PC-9 (cell line): ENCODE results near the gene AFF2. TPM values are rescaled to one million over a fixed set of nuclear protein-coding genes. Genes with fewer than 3 reads are reported as not detected.
"Not testable (repeated sequence)": the region's sequence is repeated elsewhere in the genome, so short reads cannot be mapped to it uniquely, and the experiment has no call there.

Experiments
- BruUV-seq: library from RNA; stranded (reverse); fragments of 400-500 nt; replicated peaks from 2 replicates; lab custom pipeline; 2021; lab: Mats Ljungman, UMichigan
- CTCF ChIA-PET: fragments of 300-600 bp; sonication (Branson Sonifier 250); formaldehyde crosslinking; loops from one replicate; lab custom pipeline; 2022; ENCODE audit warnings: antibody characterized with exemption; lab: Charles Lee
- POLR2A ChIA-PET: fragments of 300-600 bp; sonication (Branson Sonifier 250); formaldehyde crosslinking; loops from one replicate; lab custom pipeline; 2022; ENCODE audit warnings: antibody characterized with exemption; ENCODE audit not compliant: unreplicated experiment; lab: Charles Lee
- DNase-seq, 2 experiments: peaks; one replicate each; pipeline versions ENCODE4 v3.0.0 to v3.0.0-alpha.2; 2015 to 2022; ENCODE audit warnings: mixed read lengths in 1 of 2
- H2AFZ ChIP-seq: fragments of 200-600 bp; sonication (generic); 2 replicates; pipeline ENCODE4 v1.8.1; 2017; ENCODE audit warnings: antibody characterized with exemption
- H3F3A ChIP-seq: fragments of 200-600 bp; sonication (generic); 2 replicates; pipeline ENCODE4 v1.8.1; 2017; ENCODE audit warnings: antibody characterized with exemption, mild to moderate bottlenecking, low read depth; ENCODE audit not compliant: insufficient read depth
- H3K27ac ChIP-seq: fragments of 200-600 bp; sonication (generic); 2 replicates; pipeline ENCODE4 v1.6.1; 2016; ENCODE audit warnings: mixed run types
- H3K27me3 ChIP-seq: fragments of 200-600 bp; sonication (generic); 2 replicates; pipeline ENCODE4 v1.6.1; 2016; ENCODE audit warnings: low read depth, mixed run types; ENCODE audit not compliant: insufficient read depth
- H3K36me3 ChIP-seq: fragments of 200-600 bp; sonication (generic); 2 replicates; pipeline ENCODE4 v1.6.1; 2016; ENCODE audit warnings: low read depth, mixed run types
- H3K4me1 ChIP-seq: fragments of 200-600 bp; sonication (generic); replicated peaks from 2 replicates; pipeline ENCODE4 v1.6.1; 2016; ENCODE audit warnings: mixed run types; ENCODE audit not compliant: insufficient read depth
- H3K4me2 ChIP-seq: fragments of 200-600 bp; sonication (generic); 2 replicates; pipeline ENCODE4 v1.6.1; 2017; ENCODE audit warnings: mixed run types
- H3K4me3 ChIP-seq: fragments of 200-600 bp; sonication (generic); 2 replicates; pipeline ENCODE4 v1.6.1; 2016; ENCODE audit warnings: mixed run types
- H3K79me2 ChIP-seq: fragments of 200-600 bp; sonication (generic); 2 replicates; pipeline ENCODE4 v1.6.1; 2017; ENCODE audit warnings: low read depth, mixed run types
- H3K9me2 ChIP-seq: fragments of 200-600 bp; sonication (generic); 2 replicates; pipeline ENCODE4 v1.8.1; 2017; ENCODE audit warnings: mild to moderate bottlenecking; ENCODE audit not compliant: insufficient read depth
- H3K9me3 ChIP-seq: fragments of 200-600 bp; sonication (generic); 2 replicates; pipeline ENCODE4 v1.8.1; 2016; ENCODE audit warnings: low read depth; ENCODE audit not compliant: insufficient read depth
- H4K20me1 ChIP-seq: fragments of 200-600 bp; sonication (generic); 2 replicates; pipeline ENCODE4 v1.8.1; 2017; ENCODE audit not compliant: insufficient read depth
- EZH2 ChIP-seq: fragments of 200-600 bp; sonication (generic); IDR thresholded peaks from 2 replicates; pipeline ENCODE4 v1.8.0; 2017; ENCODE audit warnings: antibody characterized with exemption, low read depth
- intact Hi-C: fragments of 100-400 bp; cut with micrococcal nuclease; formaldehyde crosslinking; loops from one replicate; pipeline ENCODE4 v1.10.0; 2022; ENCODE audit not compliant: unreplicated experiment
- total RNA-seq: library from RNA; stranded (reverse); gene quantifications from 2 replicates; pipeline ENCODE4 v1.2.3, GENCODE V29; 2021
- TF ChIP-seq, protein P1 (sequence below): fragments of 200-600 bp; sonication (generic); conservative IDR thresholded peaks from 2 replicates; pipeline ENCODE4 v1.6.1; 2017; ENCODE audit warnings: mixed run types, antibody characterized with exemption, mild to moderate bottlenecking, moderate library complexity

The AFF2 gene
- total RNA-seq, 1 experiment from 2014 or later, result not detected

DNA sequence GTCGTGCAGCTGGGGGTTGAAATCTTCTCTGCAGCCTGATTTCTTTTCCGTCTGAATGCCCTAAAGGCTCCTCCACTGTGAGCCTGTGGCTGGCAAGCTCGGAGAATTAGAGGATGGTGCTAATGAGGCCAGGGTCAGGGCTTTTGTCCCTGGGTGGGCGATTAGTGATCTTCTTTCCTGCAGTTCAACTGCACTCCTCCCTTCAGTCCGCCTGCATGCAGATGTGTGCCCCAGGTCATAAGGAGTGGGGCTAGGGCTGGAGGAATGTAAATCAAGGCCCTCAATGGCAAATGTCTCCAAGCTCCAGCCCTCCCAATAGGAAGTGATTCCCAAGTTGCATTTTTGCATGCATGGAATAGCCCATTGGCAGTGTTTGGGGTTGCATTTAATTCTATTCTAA, 405.0 kb downstream of the AFF2 start:
- H3K4me3 ChIP-seq, result no peak overlapping the region
- TF ChIP-seq, protein P1, sequence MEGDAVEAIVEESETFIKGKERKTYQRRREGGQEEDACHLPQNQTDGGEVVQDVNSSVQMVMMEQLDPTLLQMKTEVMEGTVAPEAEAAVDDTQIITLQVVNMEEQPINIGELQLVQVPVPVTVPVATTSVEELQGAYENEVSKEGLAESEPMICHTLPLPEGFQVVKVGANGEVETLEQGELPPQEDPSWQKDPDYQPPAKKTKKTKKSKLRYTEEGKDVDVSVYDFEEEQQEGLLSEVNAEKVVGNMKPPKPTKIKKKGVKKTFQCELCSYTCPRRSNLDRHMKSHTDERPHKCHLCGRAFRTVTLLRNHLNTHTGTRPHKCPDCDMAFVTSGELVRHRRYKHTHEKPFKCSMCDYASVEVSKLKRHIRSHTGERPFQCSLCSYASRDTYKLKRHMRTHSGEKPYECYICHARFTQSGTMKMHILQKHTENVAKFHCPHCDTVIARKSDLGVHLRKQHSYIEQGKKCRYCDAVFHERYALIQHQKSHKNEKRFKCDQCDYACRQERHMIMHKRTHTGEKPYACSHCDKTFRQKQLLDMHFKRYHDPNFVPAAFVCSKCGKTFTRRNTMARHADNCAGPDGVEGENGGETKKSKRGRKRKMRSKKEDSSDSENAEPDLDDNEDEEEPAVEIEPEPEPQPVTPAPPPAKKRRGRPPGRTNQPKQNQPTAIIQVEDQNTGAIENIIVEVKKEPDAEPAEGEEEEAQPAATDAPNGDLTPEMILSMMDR, result no peak
- no peak for TF ChIP-seq EZH2
- no peaks in the 10 kb centered on the region for H3F3A ChIP-seq
- no peaks in the 10 kb centered on the region for H3K9me2 ChIP-seq
- ChIA-PET CTCF (no interaction called here), POLR2A (no interaction called here)
- no peaks in the 10 kb centered on the region for H3K4me1 ChIP-seq
- no peak overlapping the region for H3K4me2 ChIP-seq
- no peaks in the 10 kb centered on the region for H4K20me1 ChIP-seq
- no peaks in the 10 kb centered on the region for H3K36me3 ChIP-seq
- DNase-seq, result no peak
- no peaks in the 10 kb centered on the region for H3K79me2 ChIP-seq
- no TSS peak for BruUV-seq
- H3K27ac ChIP-seq, result no peak overlapping the region
- H3K9me3 ChIP-seq, result no peaks in the 10 kb centered on the region
- peaks cover 15% of the 10 kb centered on the region; the same call in 1 of the 2 replicates for H3K27me3 ChIP-seq
- intact Hi-C loops, result no loop called here
- no peak overlapping the region for H2AFZ ChIP-seq

GRCh38 chrX:148906628-148907027, 406.2 kb downstream of the AFF2 start:
- H3K27me3 ChIP-seq, result peaks cover 15% of the 10 kb centered on the region; the same call in 1 of the 2 replicates
- H4K20me1 ChIP-seq, H3K4me3 ChIP-seq, H3K36me3 ChIP-seq, BruUV-seq, H3K4me1 ChIP-seq, H3K27ac ChIP-seq, DNase-seq, H3K79me2 ChIP-seq, CTCF ChIA-PET, H2AFZ ChIP-seq, H3F3A ChIP-seq, POLR2A ChIA-PET, H3K9me2 ChIP-seq, H3K4me2 ChIP-seq, intact Hi-C loops, H3K9me3 ChIP-seq: not testable (repeated sequence)

- no peaks in the 10 kb centered on the region for H3K9me3 ChIP-seq
- H3F3A ChIP-seq, result no peaks in the 10 kb centered on the region
- no peaks in the 10 kb centered on the region for H3K79me2 ChIP-seq
- H3K27ac ChIP-seq, result no peak overlapping the region
- no peak for DNase-seq
- no peak overlapping the region for H2AFZ ChIP-seq
- no peak overlapping the region for H3K4me2 ChIP-seq
- BruUV-seq, result no TSS peak
- intact Hi-C loops, result no loop called here
- TF ChIP-seq, protein P1, result no peak
- TF ChIP-seq EZH2, result no peak
- H3K9me2 ChIP-seq, result no peaks in the 10 kb centered on the region
- no peaks in the 10 kb centered on the region for H3K4me1 ChIP-seq
- ChIA-PET CTCF (no interaction called here), POLR2A (no interaction called here)
- H4K20me1 ChIP-seq, result no peaks in the 10 kb centered on the region
- peaks cover 15% of the 10 kb centered on the region; the same call in 1 of the 2 replicates for H3K27me3 ChIP-seq
- H3K36me3 ChIP-seq, result no peaks in the 10 kb centered on the region
- no peak overlapping the region for H3K4me3 ChIP-seq
These were observed 409.3 kb downstream of the AFF2 start for GRCh38 chrX:148909758-148910157.

DNA sequence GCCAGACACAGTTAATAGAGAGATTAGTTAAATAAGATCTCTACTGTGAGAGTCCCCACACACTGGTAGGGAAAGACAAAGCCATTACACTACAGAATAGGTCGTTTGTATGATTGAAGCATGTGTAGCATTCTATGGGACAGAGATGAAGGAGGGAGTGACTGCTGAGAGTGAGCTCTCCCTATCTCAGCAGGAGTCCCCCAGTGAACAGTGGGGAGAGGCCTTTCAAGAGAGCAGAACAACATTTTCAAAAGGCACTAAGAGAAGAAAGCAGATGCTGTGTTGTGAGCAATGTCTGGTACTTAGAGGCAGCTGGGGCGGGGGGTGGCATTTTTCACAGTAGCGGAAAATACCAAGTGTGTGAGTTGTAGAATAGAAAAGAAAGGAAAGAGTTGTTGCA, 413.6 kb downstream of the AFF2 start:
- Histone ChIP-seq H3K4me1 (no peaks in the 10 kb centered on the region), H3K9me3 (no peaks in the 10 kb centered on the region), H3K4me2 (no peak overlapping the region), H3K79me2 (no peaks in the 10 kb centered on the region), H3F3A (no peaks in the 10 kb centered on the region), H3K9me2 (no peaks in the 10 kb centered on the region), H3K27ac (no peak overlapping the region), H3K36me3 (no peaks in the 10 kb centered on the region), H4K20me1 (no peaks in the 10 kb centered on the region), H2AFZ (no peak overlapping the region), H3K4me3 (no peak overlapping the region), H3K27me3 (peaks cover 11% of the 10 kb centered on the region)
- DNase-seq, result no peak
- TF ChIP-seq, protein P1, result no peak
- no peak for TF ChIP-seq EZH2
- POLR2A ChIA-PET, result no interaction called here
- CTCF ChIA-PET, result no interaction called here
- BruUV-seq, result no TSS peak
- intact Hi-C loops, result no loop called here
